IPS-NIHi7 (cell line): ENCODE results near the gene SLC36A3.
"Not testable (repeated sequence)": the region's sequence is repeated elsewhere in the genome, so short reads cannot be mapped to it uniquely, and the experiment has no call there.

ENCODE experiments used
- DNase-seq: peaks from one replicate; pipeline ENCODE4 v3.0.0; 2012; ENCODE audit warnings: mixed read lengths; ENCODE audit errors: extremely low spot score

Gene SLC36A3

GRCh38 chr5:151238303-151238741 is 65.2 kb downstream of the SLC36A3 start:
- peak; percentile 58 for DNase-seq

GRCh38 chr5:151237685-151238084 is 65.9 kb downstream of the SLC36A3 start:
- no peak for DNase-seq

DNA sequence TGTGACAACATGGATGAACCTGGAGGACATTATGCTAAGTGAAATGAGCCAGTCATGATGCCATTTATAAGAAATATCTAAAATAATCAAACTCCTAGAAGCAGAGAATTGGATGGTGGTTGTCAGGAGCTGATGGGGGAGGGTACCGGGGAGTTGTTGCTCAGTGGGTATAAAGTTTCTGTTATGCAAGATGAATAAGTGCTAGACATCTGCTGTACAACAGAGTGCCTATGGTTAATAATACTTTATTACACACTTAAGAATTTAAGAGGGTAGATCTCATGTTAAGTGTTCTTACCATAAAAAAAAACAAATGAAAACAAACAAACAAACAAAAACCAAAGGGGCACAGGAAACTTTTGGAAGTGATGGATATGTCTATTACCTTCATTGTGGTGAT is 66.7 kb downstream of the SLC36A3 start:
- no peak for DNase-seq

DNA sequence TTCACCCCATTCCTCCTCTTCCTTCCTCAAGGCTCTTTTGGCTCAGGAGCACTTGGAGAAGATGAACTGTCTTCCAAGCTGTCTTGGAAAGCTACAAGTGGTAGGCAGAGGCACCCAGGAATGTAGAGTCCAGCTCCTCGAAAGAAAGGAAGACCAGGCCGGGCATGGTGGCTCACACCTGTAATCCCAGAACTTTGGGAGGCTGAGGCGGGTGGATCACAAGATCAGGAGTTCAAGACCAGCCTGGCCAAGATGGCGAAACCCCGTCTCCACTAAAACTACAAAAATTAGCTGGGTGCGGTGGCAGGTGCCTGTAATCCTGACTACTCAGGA is 68.4 kb downstream of the SLC36A3 start:
- not testable (repeated sequence) for DNase-seq

DNA sequence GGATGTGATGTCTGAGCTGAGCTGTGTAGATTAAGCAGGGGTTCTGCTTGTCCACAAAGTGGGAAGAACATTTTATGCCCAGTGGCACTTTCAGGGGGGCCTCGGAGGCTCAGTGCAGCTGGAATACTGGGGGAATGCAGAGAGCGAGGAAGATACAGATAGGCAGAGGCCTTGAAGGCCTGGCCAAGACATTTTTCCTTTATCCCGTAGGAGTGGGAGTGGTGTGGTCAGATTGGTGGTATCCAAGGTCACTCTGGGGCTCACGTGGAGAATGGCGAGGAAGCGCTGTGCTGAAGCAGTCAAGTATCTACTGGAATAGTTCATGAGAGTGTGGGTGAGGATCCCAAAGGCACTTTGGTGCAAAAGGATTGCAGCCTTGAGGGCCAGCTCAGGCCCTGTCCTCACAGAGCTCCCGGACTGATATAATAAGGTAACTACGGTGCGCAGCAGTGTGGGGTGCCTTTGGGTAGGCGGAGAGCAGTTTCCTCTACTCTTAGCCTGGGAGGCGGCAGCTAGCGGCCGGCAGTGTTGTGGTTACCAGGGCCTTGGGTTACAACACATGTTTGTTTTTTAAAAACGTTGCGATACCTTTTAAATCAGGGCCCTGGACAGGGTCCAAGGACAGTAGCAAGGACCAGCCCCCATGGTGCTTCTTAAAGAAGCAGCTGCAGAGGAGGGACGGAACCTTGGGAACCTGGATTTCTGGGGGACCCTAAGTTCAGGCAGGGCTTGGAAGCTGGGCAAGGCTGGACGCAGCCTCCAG is 68.9 kb downstream of the SLC36A3 start:
- DNase-seq = no peak

- DNase-seq = no peak
These were observed 69.9 kb downstream of the SLC36A3 start for GRCh38 chr5:151233616-151234085.

GRCh38 chr5:151231359-151231758 is 72.2 kb downstream of the SLC36A3 start:
- no peak for DNase-seq

GRCh38 chr5:151230048-151230680 is 73.4 kb downstream of the SLC36A3 start:
- no peak for DNase-seq

GRCh38 chr5:151228986-151229385 is 74.6 kb downstream of the SLC36A3 start:
- DNase-seq = no peak

DNA sequence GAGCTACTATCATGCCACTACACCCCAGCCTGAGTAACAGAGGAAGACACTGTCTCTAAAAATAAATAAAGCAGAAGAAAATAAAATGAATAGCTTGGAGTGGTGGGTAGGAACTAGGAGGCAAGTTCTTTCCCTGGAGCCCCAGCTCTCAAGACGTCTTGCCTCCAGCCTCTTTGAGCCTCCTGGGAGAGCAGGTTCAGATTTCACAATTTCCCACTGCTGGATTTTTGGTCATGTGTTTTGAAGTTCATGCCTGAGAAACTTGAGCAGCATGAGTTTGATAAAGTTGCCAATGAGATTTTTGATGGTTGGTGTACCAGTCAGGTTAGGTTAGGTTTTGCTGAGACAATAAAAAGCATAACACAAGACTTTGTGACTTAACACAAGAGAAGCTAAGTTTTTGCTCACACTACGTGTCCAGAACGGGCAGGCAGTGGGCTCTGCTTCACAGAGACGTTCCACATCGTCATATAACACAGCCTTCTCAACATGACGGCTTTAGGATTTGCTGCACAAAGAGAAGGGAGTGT is 75.6 kb downstream of the SLC36A3 start:
- no peak for DNase-seq
